ENCODE results near the gene DACH2. TPM values are rescaled to one million over a fixed set of nuclear protein-coding genes. Genes with fewer than 3 reads are reported as not detected.

The DACH2 gene
- total and polyA plus RNA-seq, 2 of the 4 experiments (the other 2 are of a cell fraction): 2.8 to 3.8 TPM

- Histone ChIP-seq H4K20me1 (ENCODE audit: insufficient read depth, low read length) (no peaks in the 10 kb centered on the region), H3K9ac (ENCODE audit: low read depth, low read length) (no peak overlapping the region), H4K5ac (ENCODE audit: low read depth, low read length) (no peak overlapping the region), H3K4me1 (ENCODE audit: control insufficient read depth, insufficient read depth, low read length) (no peaks in the 10 kb centered on the region), H3K9me1 (ENCODE audit: insufficient read depth, low read length) (no peaks in the 10 kb centered on the region), H3K4me2 (ENCODE audit: low read depth, low read length) (peak overlapping the region; percentile 15), H4K8ac (ENCODE audit: low read depth in 2 of 2, low read length in 2 of 2) (no peak overlapping the region), H3K4me3 (ENCODE audit: insufficient read depth, low read depth, low read length) (peak overlapping the region; percentile 35), H4K91ac (ENCODE audit: insufficient read depth, low read depth, low read length) (no peak overlapping the region), H2BK20ac (ENCODE audit: low read depth, low read length) (no peak overlapping the region), H2AK5ac (ENCODE audit: low read depth, low read length) (no peak overlapping the region), H3K18ac (ENCODE audit: low read depth, low read length) (no peak overlapping the region), H2BK120ac (ENCODE audit: low read depth, low read length) (no peak overlapping the region), H3K4ac (ENCODE audit: low read depth, low read length) (no peak overlapping the region), H2AFZ (replicated peaks; ENCODE audit: low read length, poor library complexity) (peak overlapping the region; percentile 74), H2AK9ac (replicated peaks; ENCODE audit: low read depth, low read length, poor library complexity) (peak overlapping the region; percentile 61), H3K79me1 (ENCODE audit: low read depth in 1 of 2, low read length in 2 of 2) (no peaks in the 10 kb centered on the region), H3K36me3 (ENCODE audit: control insufficient read depth, insufficient read depth, low read length) (no peaks in the 10 kb centered on the region), H3K23ac (ENCODE audit: low read depth, low read length) (no peak overlapping the region), H3K9me3 (ENCODE audit: control insufficient read depth, insufficient read depth, low read length) (no peaks in the 10 kb centered on the region), H2BK5ac (ENCODE audit: low read depth, low read length, poor library complexity, severe bottlenecking) (no peak overlapping the region), H2BK15ac (ENCODE audit: low read depth, low read length) (no peak overlapping the region), H3K14ac (replicated peaks; ENCODE audit: low read depth, low read length) (no peak overlapping the region), H3K27me3 (ENCODE audit: control insufficient read depth, insufficient read depth, low read length) (peaks cover 5% of the 10 kb centered on the region), H3K56ac (ENCODE audit: extremely low read depth, insufficient read depth, low read length) (no peak overlapping the region), H3K27ac (ENCODE audit: insufficient read depth, low read length) (no peak overlapping the region)
- CTCF ChIA-PET: no interaction called here
- in situ Hi-C loops (cut with MboI; ENCODE audit: low sequenced_read_pairs): no loop called here
- ATAC-seq (ENCODE audit: low read depth): no peak
- no TSS peak for BruUV-seq (replicated peaks)
- no peak for TF ChIP-seq CTCF (conservative IDR thresholded peaks at IDR 0.05; ENCODE audit: low read depth, low read length)
- no peak for TF ChIP-seq POLR2A (IDR thresholded peaks at IDR 0.05; ENCODE audit: low read depth, low read length)
- no peak for TF ChIP-seq USF2 (IDR thresholded peaks at IDR 0.05; ENCODE audit: low read depth, low read length)
- TF ChIP-seq CEBPB (IDR thresholded peaks at IDR 0.05; ENCODE audit: low read depth, low read length): no peak
- no peak for TF ChIP-seq RCOR1 (IDR thresholded peaks at IDR 0.05; ENCODE audit: insufficient replicate concordance, low read length)
- no peak for TF ChIP-seq RFX5 (IDR thresholded peaks at IDR 0.05; ENCODE audit: low read depth, low read length)
- no peak for TF ChIP-seq FOS (IDR thresholded peaks at IDR 0.05; ENCODE audit: low read depth, low read length)
- TF ChIP-seq MAFK (IDR thresholded peaks at IDR 0.05; ENCODE audit: low read depth, low read length): no peak
- no peak for TF ChIP-seq MAZ (IDR thresholded peaks at IDR 0.05; ENCODE audit: borderline replicate concordance, low read depth, low read length)
- no peak for TF ChIP-seq RAD21 (IDR thresholded peaks at IDR 0.05; ENCODE audit: low read length)
- TF ChIP-seq ELK1 (IDR thresholded peaks at IDR 0.05; ENCODE audit: borderline replicate concordance, low read depth, low read length): no peak
- TF ChIP-seq CHD1 (IDR thresholded peaks at IDR 0.05; ENCODE audit: low read depth, low read length): no peak
- TF ChIP-seq SMC3 (IDR thresholded peaks at IDR 0.05; ENCODE audit: low read depth, low read length): no peak
- TF ChIP-seq MXI1 (IDR thresholded peaks at IDR 0.05; ENCODE audit: borderline replicate concordance, low read depth, low read length): no peak
- no peak for TF ChIP-seq NFE2L2 (IDR thresholded peaks at IDR 0.05; ENCODE audit: low read depth, low read length)
- no peak for TF ChIP-seq BHLHE40 (IDR thresholded peaks at IDR 0.05; ENCODE audit: low read depth, low read length)
- WGBS, 2 experiments (ENCODE audit: extremely low coverage in 2 of 2, insufficient read length in 1 of 2): 33% methylated on average over 2 of the region's 11 CpGs; no CpG with 5 or more reads in 1 of the 2 experiments
- dilution Hi-C loops (cut with HindIII; ENCODE audit: low sequenced_read_pairs, unreplicated experiment): no loop called here
- no peak for DNase-seq
- POLR2A ChIA-PET (ENCODE audit: unreplicated experiment): no interaction called here
- intact Hi-C loops (cut with micrococcal nuclease): no loop called here
Observed at GRCh38 chrX:86149119-86149518, 868 bp downstream of the DACH2 start.

All from IMR-90 (cell line).